CD4-positive, alpha-beta T cell treated with Interferon gamma for 1 hour (primary cell): Measurements from ENCODE around the gene EYS.
"Not testable (repeated sequence)": the region's sequence is repeated elsewhere in the genome, so short reads cannot be mapped to it uniquely, and the experiment has no call there.

Experiments used
- DNase-seq: peaks from one replicate; pipeline ENCODE4 v3.0.0-alpha.2; 2020

The EYS gene

GRCh38 chr6:64084185-64084663 lies 1622.8 kb downstream of the EYS start:
- DNase-seq = no peak

- DNase-seq = no peak
These were observed 1623.8 kb downstream of the EYS start for GRCh38 chr6:64083261-64083660.

- no peak for DNase-seq
These were observed 1625.6 kb downstream of the EYS start for GRCh38 chr6:64081453-64081852.

GRCh38 chr6:64074981-64075380 lies 1632.0 kb downstream of the EYS start:
- no peak for DNase-seq

GRCh38 chr6:64072686-64073085 lies 1634.3 kb downstream of the EYS start:
- no peak for DNase-seq

- no peak for DNase-seq
These were observed 1642.1 kb downstream of the EYS start for GRCh38 chr6:64064919-64065318.

GRCh38 chr6:64062960-64063683 lies 1643.9 kb downstream of the EYS start:
- DNase-seq = no peak

GRCh38 chr6:64054861-64055260 lies 1652.2 kb downstream of the EYS start:
- DNase-seq = no peak

GRCh38 chr6:64050590-64050989 lies 1656.4 kb downstream of the EYS start:
- no peak for DNase-seq

GRCh38 chr6:64049736-64050135 lies 1657.3 kb downstream of the EYS start:
- DNase-seq = no peak

GRCh38 chr6:64046746-64047208 lies 1660.2 kb downstream of the EYS start:
- DNase-seq = no peak

GRCh38 chr6:64041373-64041772 lies 1665.7 kb downstream of the EYS start:
- DNase-seq = no peak

- DNase-seq = no peak
These were observed 1666.9 kb downstream of the EYS start for GRCh38 chr6:64040113-64040512.

- no peak for DNase-seq
These were observed 1669.6 kb downstream of the EYS start for GRCh38 chr6:64037427-64037826.

- DNase-seq = no peak
These were observed 1671.9 kb downstream of the EYS start for GRCh38 chr6:64034910-64035655.

- DNase-seq = no peak
These were observed 1672.7 kb downstream of the EYS start for GRCh38 chr6:64034291-64034690.

- not testable (repeated sequence) for DNase-seq
These were observed 1675.9 kb downstream of the EYS start for GRCh38 chr6:64030950-64031618.

- DNase-seq = no peak
These were observed 1683.3 kb downstream of the EYS start for GRCh38 chr6:64023693-64024092.

GRCh38 chr6:64014595-64014994 lies 1692.4 kb downstream of the EYS start:
- no peak for DNase-seq

- DNase-seq = no peak
These were observed 1694.0 kb downstream of the EYS start for GRCh38 chr6:64013011-64013410.

GRCh38 chr6:64012351-64013001 lies 1694.5 kb downstream of the EYS start:
- DNase-seq = no peak

GRCh38 chr6:64010666-64011065 lies 1696.4 kb downstream of the EYS start:
- no peak for DNase-seq

GRCh38 chr6:64010010-64010409 lies 1697.0 kb downstream of the EYS start:
- no peak for DNase-seq
